ENCODE measurements around the gene NGEF.

Gene NGEF

GRCh38 chr2:232888839-232889529 lies 124.1 kb downstream of the NGEF start:
- H3K27ac ChIP-seq, result no peak overlapping the region
- no peak for TF ChIP-seq ZFX (IDR thresholded peaks at IDR 0.05; ENCODE audit: borderline replicate concordance)
- no peak for TF ChIP-seq CTCF (IDR thresholded peaks at IDR 0.05)

GRCh38 chr2:232888099-232888836 lies 124.8 kb downstream of the NGEF start:
- H3K27ac ChIP-seq, result no peak overlapping the region
- no peak for TF ChIP-seq CTCF (IDR thresholded peaks at IDR 0.05)
- TF ChIP-seq ZFX (IDR thresholded peaks at IDR 0.05; ENCODE audit: borderline replicate concordance), result no peak

- no peak overlapping the region for H3K27ac ChIP-seq
- TF ChIP-seq ZFX (IDR thresholded peaks at IDR 0.05; ENCODE audit: borderline replicate concordance) (no peak), CTCF (IDR thresholded peaks at IDR 0.05) (no peak)
Observed at GRCh38 chr2:232887171-232887850, 125.7 kb downstream of the NGEF start.

- no peak overlapping the region for H3K27ac ChIP-seq
- no peak for TF ChIP-seq CTCF (IDR thresholded peaks at IDR 0.05)
- TF ChIP-seq ZFX (IDR thresholded peaks at IDR 0.05; ENCODE audit: borderline replicate concordance), result no peak
Observed at GRCh38 chr2:232886632-232887031, 126.4 kb downstream of the NGEF start.

- TF ChIP-seq CTCF (IDR thresholded peaks at IDR 0.05), result no peak
- TF ChIP-seq ZFX (IDR thresholded peaks at IDR 0.05; ENCODE audit: borderline replicate concordance), result no peak
Observed at GRCh38 chr2:232886176-232886575, 126.9 kb downstream of the NGEF start.

GRCh38 chr2:232885264-232885961 lies 127.6 kb downstream of the NGEF start:
- no peak overlapping the region for H3K27ac ChIP-seq

More at GRCh38 chr2:232886176-232886575, 126.9 kb downstream of the NGEF start:
- no peak overlapping the region for H3K27ac ChIP-seq

More at GRCh38 chr2:232885264-232885961, 127.6 kb downstream of the NGEF start:
- TF ChIP-seq ZFX (IDR thresholded peaks at IDR 0.05; ENCODE audit: borderline replicate concordance) (no peak), CTCF (IDR thresholded peaks at IDR 0.05) (no peak)

All from 22Rv1 (cell line).